Coronary artery (tissue), 2 donors: Measurements from ENCODE around the gene HARBI1.

Experiments used
- DNase-seq: peaks from one replicate; pipeline ENCODE4 v3.0.0-alpha.2; 2017; ENCODE audit warnings: low spot score
- H3K27ac ChIP-seq, 2 donors: fragments of 200-600 bp; sonication (generic); one replicate each; pipeline ENCODE4 v1.5.1; 2016 to 2019
- H3K4me3 ChIP-seq: fragments of 200-600 bp; sonication (generic); 2 replicates; pipeline ENCODE4 v1.5.1; 2016; ENCODE audit warnings: mild to moderate bottlenecking, moderate library complexity
- TF ChIP-seq, protein P1 (sequence below): fragments of 200-600 bp; sonication (generic); IDR thresholded peaks from one replicate; pipeline ENCODE4 v1.5.1; 2019; ENCODE audit warnings: antibody characterized with exemption

HARBI1 gene

DNA sequence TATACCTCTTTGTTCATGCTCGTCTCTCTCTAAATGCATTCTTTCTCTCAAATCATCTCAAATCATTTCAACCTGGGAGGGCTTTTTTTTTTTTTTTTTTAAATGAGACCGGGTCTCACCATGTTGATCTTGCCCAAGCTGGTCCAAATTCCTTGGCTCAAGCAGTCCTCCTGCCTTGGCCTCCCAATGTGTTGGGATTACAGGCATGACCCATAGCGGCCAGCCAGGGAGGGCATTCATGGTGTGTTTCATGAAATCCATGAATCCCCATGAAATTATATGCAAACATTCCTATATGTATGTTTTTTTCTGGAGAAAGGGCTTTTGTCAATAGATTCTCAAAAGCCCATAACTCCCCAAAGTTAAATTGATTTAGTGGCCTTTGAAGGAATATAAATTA, 26.5 kb upstream of the HARBI1 start:
- TF ChIP-seq, protein P1, sequence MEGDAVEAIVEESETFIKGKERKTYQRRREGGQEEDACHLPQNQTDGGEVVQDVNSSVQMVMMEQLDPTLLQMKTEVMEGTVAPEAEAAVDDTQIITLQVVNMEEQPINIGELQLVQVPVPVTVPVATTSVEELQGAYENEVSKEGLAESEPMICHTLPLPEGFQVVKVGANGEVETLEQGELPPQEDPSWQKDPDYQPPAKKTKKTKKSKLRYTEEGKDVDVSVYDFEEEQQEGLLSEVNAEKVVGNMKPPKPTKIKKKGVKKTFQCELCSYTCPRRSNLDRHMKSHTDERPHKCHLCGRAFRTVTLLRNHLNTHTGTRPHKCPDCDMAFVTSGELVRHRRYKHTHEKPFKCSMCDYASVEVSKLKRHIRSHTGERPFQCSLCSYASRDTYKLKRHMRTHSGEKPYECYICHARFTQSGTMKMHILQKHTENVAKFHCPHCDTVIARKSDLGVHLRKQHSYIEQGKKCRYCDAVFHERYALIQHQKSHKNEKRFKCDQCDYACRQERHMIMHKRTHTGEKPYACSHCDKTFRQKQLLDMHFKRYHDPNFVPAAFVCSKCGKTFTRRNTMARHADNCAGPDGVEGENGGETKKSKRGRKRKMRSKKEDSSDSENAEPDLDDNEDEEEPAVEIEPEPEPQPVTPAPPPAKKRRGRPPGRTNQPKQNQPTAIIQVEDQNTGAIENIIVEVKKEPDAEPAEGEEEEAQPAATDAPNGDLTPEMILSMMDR = no peak
- no peak for DNase-seq
- Histone ChIP-seq H3K27ac (no peak overlapping the region), H3K4me3 (no peak overlapping the region)

DNA sequence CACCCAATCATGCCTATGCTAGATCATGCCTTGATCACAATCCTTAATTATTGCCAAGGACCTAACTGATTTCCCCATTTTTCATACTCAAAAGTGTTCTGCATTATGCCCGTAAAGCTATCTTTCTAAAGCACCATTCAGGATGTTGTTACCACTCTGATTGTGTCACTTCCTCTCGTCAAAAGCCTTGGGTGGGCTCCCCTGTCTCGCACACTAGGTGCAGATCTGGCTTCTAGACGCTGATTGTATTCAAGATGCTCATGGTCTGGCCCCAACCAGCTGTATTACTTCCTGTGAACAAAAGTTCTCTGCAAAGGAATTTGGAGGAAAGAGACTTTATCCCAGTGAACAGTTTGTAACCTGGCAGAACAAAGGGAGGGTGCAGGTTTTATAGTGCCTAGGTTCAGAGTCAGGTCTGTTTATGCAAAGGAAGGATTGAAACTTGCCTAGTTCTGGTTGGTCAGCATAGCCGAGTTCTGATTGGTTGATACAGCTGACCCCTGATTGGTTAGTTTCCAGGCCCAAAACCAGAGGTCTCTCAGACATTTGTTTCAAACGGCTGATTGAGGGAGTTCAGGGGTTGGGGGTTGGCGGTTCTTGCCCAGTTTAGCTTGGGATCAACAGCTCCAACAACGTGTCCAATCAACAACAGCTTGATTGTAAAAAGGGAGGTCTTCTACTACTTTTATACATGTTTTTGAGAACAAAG, 25.8 kb upstream of the HARBI1 start:
- Histone ChIP-seq H3K27ac (no peak overlapping the region), H3K4me3 (no peak overlapping the region)
- TF ChIP-seq, protein P1 = no peak
- DNase-seq = no peak

DNA sequence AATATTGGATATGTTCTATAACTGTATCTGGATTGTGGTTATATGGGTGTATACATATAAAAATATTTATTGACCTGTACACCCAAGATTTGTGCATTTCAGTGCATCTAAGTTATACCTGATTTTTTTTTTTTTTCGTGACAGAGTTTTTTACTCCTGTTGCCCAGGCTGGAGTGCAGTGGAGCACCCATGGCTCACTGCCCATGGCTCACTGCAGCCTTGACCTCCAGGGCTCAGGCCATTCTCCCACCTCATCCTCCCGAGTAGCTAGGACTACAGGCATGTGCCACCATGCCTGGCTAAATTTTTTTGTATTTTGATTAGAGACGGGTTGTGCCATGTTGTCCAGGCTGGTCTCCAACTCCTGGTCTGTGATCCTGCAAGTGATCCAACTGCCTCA, 24.6 kb upstream of the HARBI1 start:
- DNase-seq = no peak
- H3K4me3 ChIP-seq = no peak overlapping the region
- H3K27ac ChIP-seq = no peak overlapping the region
- TF ChIP-seq, protein P1 = no peak

DNA sequence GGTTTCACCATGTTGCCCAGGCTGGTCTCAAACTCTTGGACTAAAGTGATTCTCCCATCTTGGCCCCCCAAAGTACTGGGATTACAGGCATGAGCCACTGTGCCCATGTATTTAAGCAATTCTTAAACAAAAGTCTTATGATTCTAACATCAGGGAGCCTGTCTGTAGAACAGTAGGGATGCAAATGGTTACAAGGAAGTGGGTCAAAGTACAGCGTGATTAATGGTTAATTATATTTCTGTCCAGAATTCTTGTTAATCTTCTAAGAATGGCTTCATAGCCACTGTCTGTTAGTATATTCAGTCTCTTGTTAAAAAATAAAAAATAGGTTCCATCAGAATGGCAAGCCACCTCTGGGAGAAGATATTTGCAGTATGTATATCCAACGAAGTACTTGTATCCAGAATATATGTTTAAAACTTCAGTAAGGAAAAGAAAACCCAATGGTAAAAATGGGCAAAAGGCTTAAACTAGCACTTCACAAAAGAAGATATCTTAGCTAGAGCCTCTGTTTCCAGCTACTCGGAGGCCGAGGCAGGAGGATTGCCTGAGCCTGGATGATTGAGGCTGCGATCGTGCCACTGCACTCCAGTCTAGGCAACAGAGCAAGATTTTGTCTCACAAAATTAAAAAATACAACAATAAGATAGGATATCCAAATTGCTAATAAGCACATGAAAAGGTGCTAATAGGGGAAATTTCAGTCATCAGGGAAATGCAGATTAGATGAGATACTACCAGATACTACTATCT, 23.2 kb upstream of the HARBI1 start:
- TF ChIP-seq, protein P1 = no peak
- DNase-seq = no peak
- Histone ChIP-seq H3K4me3 (no peak overlapping the region), H3K27ac (no peak overlapping the region)

DNA sequence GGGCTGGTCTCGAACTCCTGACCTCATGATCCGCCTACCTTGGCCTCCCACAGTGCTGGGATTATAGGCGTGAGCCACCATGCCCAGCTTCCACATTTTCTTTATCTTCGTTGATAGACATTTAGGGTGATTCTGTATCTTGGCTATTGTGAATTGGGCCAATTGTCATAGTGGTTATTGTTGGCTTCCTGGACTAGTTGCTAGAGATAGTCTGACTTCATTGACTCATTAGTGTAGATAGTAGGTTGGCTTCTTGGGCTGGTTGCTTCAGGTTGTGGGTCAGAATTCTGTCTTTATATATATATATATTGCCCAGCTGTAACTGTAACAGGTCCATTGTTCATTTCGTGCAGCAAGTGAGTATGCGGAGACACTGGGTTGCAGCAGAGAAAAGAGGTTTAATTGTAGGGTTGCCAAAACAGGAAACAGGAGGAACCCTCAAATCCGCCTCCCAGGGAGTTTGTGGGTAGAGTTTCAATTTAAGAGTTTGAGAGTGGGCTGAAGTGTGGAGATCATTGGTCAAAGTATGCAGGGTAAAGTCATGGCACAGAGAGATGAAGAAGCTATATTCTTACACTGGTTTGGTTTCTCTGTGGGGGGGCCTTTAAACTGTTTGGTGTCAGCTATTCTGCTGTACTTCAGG, 22.3 kb upstream of the HARBI1 start:
- no peak for DNase-seq
- TF ChIP-seq, protein P1 = no peak
- no peak overlapping the region for H3K27ac ChIP-seq
- no peak overlapping the region for H3K4me3 ChIP-seq

DNA sequence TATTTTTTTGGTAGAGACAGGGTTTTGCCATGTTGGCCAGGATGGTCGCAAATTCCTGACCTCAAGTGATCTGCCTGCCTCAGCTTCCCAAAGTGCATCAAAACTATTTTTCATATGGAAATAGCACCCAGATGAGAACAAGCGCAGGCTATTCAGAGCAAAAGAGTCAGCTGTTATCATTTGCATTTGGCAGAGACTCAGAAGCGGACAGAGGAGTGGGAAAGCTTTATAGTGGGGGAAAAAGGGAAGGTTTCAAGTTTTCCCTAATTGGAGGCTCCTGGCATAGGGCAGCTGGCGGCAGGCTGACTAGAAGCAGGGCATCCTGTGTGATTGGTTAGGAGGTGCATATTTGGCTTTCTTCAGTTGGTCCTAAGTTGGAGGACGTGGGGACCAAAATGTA, 20.5 kb upstream of the HARBI1 start:
- TF ChIP-seq, protein P1 = no peak
- DNase-seq = no peak
- no peak overlapping the region for H3K27ac ChIP-seq
- H3K4me3 ChIP-seq = no peak overlapping the region
